Measurements from ENCODE around the gene TMEM225. TPM values are rescaled to one million over a fixed set of nuclear protein-coding genes. Genes with fewer than 3 reads are reported as not detected.

TMEM225 gene
- total RNA-seq: not detected in 2 replicates

GRCh38 chr11:123885570-123885969 is at the start of gene TMEM225:
Gene TMEM225 (minus strand): TSS chr11:123885670. CDS start chr11:123885425, 245 bp downstream.

DNA sequence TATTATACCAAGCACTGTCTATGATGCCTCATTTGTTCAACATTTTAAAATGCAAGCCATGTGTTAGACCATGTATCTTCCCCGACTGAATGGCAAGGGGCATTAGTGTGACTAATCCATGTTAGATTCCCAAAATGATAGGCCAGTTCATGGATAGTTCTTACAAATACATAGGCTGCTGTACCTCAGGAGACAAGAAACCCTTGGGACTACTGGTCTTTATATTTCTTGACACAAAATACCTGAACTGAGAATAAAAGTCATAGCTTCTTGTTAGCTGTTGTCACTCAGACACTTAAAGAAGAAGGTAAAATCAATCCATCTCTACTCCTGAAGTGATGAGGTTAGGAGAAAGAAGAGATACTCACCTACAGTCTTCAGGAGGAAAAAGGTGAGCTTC is 16.4 kb upstream of the TMEM225 start, which contains the start of gene OR8D4:
Gene OR8D4 (plus strand): TSS at position 301 of the 400 bp plus-strand sequence. CDS start 4,265 bp downstream, outside the sequence.

Other genes with a start within 250 kb of the TMEM225 start
- gene SCN3B, start 231.0 kb downstream of the TMEM225 start, total RNA-seq: 0.11 and 0.13 TPM in 2 replicates
- gene ZNF202, start 144.0 kb downstream of the TMEM225 start, total RNA-seq: 4.6 and 5.6 TPM in 2 replicates
- not detected in 2 replicates for gene OR6X1, start 131.2 kb downstream of the TMEM225 start, total RNA-seq
- gene OR6M1, start 79.3 kb downstream of the TMEM225 start, total RNA-seq: not detected in 2 replicates
- gene OR8D4, start 16.5 kb upstream of the TMEM225 start, total RNA-seq: 0.32 TPM in 1 of 2 replicates, not detected in the other
- not detected in 2 replicates for gene OR4D5, start 53.9 kb upstream of the TMEM225 start, total RNA-seq
- not detected in 2 replicates for gene OR6T1, start 58.2 kb upstream of the TMEM225 start, total RNA-seq
- gene OR10S1, start 92.1 kb upstream of the TMEM225 start, total RNA-seq: not detected in 2 replicates
- not detected in 2 replicates for gene OR10G6, start 109.5 kb upstream of the TMEM225 start, total RNA-seq
- not detected in 2 replicates for gene OR10G4, start 127.3 kb upstream of the TMEM225 start, total RNA-seq
- not detected in 2 replicates for gene OR10G9, start 137.3 kb upstream of the TMEM225 start, total RNA-seq
- not detected in 2 replicates for gene OR10G8, start 141.1 kb upstream of the TMEM225 start, total RNA-seq
- not detected in 2 replicates for gene OR10G7, start 155.7 kb upstream of the TMEM225 start, total RNA-seq
- 64.4 and 108 TPM in 2 replicates for gene VWA5A, start 229.8 kb upstream of the TMEM225 start, total RNA-seq

All from articular chondrocyte of knee joint (primary cell).